NCI-H2107 treated with DMSO at 0.1 percent for 48 hours (cell line): ENCODE data around the gene PPM1M.

Experiments used
- DNase-seq: peaks from one replicate; lab custom pipeline; 2025; ENCODE audit not compliant: unreplicated experiment; lab: John Stamatoyannopoulos, UW

Gene PPM1M

DNA sequence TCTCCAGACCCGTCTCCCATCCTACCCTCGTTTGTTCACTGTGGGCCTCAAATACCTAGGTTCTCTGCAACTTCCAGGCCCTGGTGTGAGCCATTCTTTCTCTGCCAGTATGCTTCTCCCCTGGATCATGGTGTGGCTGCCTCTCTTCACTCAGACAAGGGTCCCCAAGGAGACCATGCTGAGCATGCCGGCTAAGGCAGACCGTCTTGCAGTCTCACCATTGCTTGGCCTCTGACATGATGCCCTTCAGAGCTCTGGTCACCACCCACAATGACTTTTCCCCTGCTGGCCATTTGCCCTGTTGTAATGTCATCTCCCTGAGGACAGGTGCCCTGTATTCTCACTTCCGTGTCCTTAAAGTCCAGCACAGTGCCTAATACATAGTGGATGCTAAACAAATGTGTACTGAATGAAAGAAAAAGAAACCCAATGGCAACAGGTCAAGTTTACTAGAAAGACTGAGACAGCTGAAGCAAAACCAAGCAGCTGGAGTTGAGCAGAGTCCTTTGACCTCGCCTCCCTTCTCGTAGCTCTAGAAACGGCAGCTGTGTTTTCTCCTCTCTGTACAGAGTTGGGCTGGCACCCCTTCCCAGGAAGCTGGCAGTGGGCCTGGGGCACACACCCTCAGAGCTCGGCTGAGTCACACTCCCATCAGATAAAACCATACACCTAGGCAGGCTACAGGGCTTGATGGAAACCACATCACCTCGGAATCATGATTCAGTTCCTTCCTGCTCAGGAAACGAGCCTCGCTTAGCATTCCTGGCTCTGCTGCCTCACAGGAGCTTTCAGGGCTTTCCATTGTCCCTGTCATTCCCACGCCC, 28.8 kb upstream of the PPM1M start:
- peak; percentile 10 for DNase-seq

- DNase-seq: no peak
These were observed 28.2 kb upstream of the PPM1M start for GRCh38 chr3:52217409-52217805.

DNA sequence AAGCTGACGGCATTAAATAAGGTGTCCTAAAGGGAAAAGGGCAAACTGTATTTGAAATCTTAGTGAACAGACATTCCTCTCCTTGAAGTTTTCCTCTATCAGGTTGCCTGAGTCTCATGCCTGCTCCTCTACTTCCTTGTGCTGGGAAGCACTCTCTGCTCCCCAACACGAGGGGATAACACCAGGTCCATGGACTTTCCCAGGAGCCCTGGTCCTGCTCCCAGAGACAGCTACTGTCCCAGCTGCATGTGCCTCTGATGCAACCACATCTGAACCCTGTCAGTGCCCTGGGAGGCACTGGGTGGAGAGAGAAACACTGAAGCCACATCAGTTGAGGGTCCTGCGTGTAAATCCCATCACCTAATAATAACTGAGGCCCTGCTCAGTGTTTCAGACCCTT, 27.5 kb upstream of the PPM1M start:
- DNase-seq: no peak

DNA sequence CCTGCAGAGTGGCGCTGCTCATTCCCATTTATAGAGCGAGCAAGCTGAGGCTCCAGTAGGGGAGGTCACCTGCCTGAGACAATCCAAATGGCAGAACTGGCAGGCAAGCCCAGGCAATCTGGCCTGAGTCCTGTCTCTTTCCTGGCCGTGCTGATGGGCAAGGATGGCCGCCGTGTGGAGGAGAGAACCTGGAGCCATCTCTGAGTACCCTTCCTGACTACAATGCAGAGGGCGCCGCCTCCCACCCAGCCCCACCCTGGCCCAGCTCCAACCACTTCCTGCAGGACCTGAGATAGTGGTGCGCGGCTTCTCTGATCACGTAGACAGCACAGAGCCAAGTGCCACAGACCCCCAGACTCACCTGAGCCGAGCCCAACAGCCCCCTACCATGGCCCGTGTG, 27.1 kb upstream of the PPM1M start:
- DNase-seq: no peak

DNA sequence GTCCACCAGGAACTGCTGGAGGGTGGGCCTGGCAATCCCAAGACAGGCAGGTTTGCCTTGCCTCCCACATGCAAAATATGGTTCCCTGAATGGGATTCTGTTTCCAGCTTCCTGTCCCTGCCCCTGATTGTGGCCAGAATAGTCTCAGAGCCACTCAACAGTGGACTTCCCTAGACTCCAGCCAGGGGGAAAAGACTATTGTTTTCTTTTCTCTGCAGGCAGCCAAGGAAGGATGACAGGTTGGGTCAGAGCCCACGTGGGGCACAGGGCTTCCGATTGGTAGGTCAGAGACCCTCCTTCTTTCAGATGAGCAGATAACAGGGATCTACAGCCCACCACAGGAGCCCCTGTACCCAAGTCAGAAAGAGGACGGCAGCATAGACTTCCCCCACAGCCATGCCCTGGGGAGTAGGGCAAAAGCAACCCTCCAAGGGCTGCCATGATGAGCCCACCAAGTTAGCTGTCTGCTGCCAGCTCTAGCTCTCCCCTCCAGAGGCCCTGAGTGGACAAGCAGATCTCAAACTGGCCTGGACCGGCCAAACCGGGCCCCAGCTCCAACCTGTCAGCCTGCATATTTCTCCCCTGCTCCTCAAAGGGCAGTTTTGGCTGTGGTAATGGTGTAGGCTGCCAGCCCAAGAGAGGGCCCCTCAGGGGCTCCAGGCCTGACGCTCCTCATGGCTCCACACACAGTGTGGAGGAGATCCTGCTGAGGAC, 26.5 kb upstream of the PPM1M start:
- no peak for DNase-seq

DNA sequence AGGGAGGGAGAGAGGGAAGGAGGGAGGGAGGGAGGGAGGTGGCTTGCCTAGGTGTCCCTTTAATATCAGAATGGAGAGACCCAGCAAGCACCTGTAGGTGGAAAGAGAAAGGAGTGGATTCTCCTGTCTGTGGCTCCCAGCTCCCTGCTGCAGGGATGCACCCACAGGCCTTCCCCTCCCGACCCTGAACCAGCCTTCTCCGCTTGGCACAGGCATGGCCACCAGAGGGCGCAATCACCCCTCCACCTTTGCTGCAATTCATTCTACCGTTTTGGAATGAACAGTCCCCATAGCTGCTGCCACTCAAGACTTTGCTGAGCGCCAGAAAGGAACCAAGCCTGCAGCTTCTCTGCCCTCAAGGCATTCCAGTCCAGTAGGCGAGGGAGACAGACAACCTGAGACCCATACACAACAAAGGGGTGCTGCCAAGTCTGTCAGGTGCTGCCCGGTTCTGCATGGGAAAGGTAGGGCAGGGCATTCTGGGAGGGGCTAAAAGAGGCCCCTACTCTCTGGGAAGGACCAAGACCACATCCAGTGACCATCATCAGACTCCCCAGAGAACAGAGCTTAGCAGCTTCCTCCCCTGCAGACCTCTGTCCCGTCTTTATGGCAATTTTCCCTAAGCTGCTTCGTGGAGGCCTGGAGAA, 25.1 kb upstream of the PPM1M start:
- peak; percentile 43 for DNase-seq

DNA sequence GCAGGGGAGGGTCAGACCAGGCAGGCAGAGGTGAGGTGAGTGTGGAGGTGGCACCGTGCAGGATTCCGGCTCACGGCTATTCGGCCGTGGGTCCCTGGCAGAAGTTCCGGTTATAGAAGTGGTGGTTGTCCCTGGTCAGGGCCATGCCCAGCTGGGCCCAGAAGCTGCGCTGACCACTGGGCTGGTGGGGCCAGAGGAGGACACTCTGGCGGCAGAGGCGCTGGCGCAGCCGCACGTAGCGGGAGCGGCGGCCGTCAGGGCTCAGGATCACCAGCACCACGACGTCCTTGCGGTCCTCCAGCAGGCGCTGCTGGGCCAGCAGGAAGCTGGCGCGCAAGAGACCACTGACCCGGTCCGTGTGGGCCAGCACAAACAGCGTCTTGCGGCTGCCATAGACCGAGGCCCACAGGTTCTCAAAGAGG, 24.4 kb upstream of the PPM1M start:
- no peak for DNase-seq

- DNase-seq: no peak
These were observed 23.8 kb upstream of the PPM1M start for GRCh38 chr3:52221563-52222318.

- no peak for DNase-seq
These were observed 23.0 kb upstream of the PPM1M start for GRCh38 chr3:52222319-52223221.

DNA sequence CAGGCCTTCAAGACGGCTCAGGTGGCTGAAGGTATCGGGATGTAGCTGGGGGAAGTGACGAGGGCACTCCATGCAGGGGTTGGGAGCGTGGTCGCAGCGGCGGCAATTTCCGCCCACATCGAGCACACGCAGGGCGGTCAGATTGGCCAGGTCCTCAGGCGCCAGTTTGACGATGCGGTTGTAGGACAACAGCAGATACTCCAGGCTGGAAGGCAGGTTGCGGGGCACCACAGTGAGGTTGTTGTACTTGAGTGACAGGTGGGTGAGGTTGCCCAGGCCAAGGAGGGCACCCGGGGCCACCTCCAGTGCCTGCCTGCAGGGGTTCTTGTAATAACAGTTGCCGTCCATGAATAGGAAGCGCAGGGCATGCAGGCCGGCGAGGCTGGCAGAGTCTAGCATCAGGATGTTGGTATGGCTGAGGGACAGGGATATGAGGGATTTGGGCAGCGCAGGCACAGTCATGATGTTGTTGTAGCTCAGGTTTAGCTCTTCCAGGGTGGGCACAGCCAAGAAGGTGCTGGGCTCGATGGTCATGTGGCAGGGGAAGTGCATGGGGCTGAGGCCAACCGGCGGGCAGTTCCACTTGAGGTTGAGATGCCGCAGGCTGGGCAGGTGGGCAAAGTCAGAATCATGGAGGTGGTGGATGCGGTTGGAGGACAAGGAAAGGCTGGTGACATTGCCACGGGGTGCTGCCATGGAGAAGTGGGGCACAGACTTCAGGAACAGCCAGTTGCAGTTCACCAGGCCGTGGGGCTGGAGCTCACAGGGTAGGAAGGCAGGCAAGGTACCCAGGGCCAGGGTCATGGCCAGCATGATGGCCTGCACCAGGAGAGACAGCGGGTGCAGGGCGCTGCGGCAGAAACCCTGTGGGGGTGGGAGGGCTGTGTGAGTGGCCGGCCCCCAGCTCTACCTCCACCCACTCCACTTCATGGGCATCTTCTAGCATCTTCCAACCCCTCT, 21.8 kb upstream of the PPM1M start:
- no peak for DNase-seq

GRCh38 chr3:52225452-52226228, 19.9 kb upstream of the PPM1M start, which contains the start of gene TLR9:
TSS of gene TLR9 (minus strand) at chr3:52225645. CDS start at chr3:52225529, 116 bp downstream.
- DNase-seq: peak; percentile 75

- DNase-seq: no peak
These were observed 19.2 kb upstream of the PPM1M start for GRCh38 chr3:52226229-52226817.

DNA sequence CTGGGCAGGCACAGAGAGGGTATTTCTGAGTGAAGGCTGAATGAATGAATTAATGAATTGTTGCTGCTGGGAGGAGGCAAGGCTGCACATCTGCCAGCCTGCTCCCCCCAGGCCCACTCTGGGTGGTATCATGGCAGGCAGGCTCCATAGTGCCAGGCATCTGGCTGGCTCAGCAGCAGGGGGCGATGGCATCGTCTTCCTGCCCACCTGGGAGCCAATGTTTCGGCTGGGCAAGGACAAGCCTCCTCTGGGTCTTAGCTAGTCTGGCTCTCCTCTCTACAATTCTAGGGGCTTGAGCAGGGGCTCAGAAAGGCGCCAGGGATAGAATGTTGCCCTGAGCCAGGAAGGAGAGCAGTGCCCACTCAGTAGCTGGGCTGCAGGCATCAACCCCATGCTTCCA, 18.4 kb upstream of the PPM1M start:
- DNase-seq: no peak

GRCh38 chr3:52227766-52228165, 17.8 kb upstream of the PPM1M start:
- DNase-seq: no peak

GRCh38 chr3:52228266-52228665, 17.3 kb upstream of the PPM1M start:
- DNase-seq: no peak

DNA sequence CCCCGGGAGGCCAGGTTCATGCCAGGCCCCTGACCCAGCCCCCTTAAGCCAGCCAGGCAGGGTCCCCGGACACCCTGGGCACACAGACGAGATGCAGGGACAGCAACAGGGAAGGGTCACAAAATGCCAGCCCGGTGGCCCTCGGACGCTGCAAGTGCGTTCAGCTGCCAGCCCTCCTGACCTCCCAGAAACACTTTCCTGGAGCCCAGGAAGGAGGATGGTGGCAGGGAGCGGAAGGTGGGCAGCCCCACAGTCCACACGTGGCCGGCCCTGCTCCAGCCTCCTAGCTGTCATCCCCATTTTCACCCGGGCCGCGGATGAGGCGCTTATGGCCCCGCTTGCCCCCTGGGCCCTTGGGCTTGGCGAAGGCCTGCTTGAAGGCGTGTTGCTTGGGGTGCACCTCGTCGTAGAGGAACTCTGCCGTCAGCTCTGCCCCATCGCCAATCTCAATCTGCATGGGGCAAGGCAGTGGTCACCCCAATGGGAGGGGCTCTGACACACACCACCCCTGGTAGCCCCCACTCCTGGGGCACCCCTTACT, 16.7 kb upstream of the PPM1M start:
- DNase-seq: no peak

GRCh38 chr3:52229656-52230055, 15.9 kb upstream of the PPM1M start:
- no peak for DNase-seq

GRCh38 chr3:52230461-52230860, 15.1 kb upstream of the PPM1M start:
- no peak for DNase-seq
